Activated T-helper 17 cell treated with anti-CD3 and anti-CD28 coated beads, Interleukin-2, amount 50 U/mL, for 72 hours (primary cell): ENCODE data around the gene FRMPD2. TPM values are rescaled to one million over a fixed set of nuclear protein-coding genes. Genes with fewer than 3 reads are reported as not detected.
"Not testable (repeated sequence)": the region's sequence is repeated elsewhere in the genome, so short reads cannot be mapped to it uniquely, and the experiment has no call there.

Experiments used
- ATAC-seq: fragments of 150-1000 bp; cut with Tn5 transposase; replicated peaks from 2 replicates; pipeline ENCODE4 v1.10.0; 2021; ENCODE audit warnings: mild to moderate bottlenecking, moderate library complexity
- H3K27ac Mint-ChIP-seq: one replicate; pipeline ENCODE4 v1.8.0; 2022; ENCODE audit warnings: mixed read lengths
- H3K27me3 Mint-ChIP-seq: one replicate; pipeline ENCODE4 v1.8.0; 2022; ENCODE audit warnings: mixed read lengths
- H3K36me3 Mint-ChIP-seq: one replicate; pipeline ENCODE4 v1.8.0; 2022; ENCODE audit warnings: low read depth, mild to moderate bottlenecking, mixed read lengths
- H3K4me1 Mint-ChIP-seq: one replicate; pipeline ENCODE4 v1.8.0; 2022; ENCODE audit warnings: mixed read lengths
- H3K4me3 Mint-ChIP-seq: one replicate; pipeline ENCODE4 v1.8.0; 2022; ENCODE audit warnings: mild to moderate bottlenecking, mixed read lengths
- H3K9me3 Mint-ChIP-seq: one replicate; pipeline ENCODE4 v1.8.0; 2022; ENCODE audit warnings: mixed read lengths
- total RNA-seq, 2 donors: library from RNA; stranded (reverse); gene quantifications; one replicate each; pipeline ENCODE4 v1.2.3, GENCODE V29; 2022

Gene FRMPD2
- total RNA-seq, 2 donors from 2014 or later: 0.56 TPM; not detected in 1

DNA sequence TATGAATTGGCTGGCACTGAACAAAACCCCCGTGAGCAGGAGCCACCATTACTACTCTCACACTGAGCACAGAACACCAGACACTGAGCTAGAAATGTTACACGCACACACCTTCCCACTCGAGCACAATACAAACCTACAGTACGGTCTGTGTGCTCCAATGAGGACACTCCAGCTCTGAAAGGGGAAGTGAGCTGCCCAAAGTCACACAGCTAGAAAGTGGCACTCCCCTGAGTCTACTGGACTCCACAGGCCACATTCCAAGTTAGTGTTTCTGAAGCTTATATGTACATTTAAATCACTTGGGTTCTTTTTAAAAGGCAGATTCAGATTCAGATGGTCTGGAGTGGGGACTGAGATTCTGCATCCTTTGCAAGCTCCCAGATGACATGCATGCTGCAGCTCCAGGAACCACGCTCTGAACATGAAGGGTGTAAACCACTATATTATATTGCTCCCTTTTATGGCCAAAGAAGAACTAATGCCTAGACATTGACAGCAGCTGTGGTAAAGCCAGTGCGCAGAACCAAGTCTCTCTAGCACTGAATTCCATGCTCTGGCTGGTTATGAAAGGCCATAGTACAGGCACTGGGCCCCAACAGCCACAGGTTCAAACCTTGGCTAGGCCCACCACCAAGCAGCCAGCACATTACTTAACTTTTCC is 77.1 kb downstream of the FRMPD2 start:
- no peaks in the 10 kb centered on the region for H3K36me3 Mint-ChIP-seq

DNA sequence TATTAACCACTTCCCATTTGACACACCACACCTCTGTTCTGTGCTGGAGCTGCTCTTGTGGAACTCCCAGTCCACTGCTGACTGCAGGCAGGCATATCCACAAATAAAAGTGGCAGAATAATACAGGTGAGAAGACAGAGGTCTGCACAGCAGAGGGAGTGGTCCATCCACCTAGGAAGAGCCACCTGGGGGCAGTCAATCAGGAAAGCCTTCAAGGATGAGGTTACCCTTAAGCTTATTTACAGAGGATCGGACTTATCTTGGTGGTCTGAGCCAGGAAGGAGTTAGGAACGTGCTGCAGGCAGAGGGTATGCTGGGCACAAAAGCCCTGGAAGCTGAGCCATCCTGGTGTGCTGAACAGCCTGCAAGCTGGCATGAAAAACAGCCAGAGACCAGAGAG is 78.7 kb downstream of the FRMPD2 start:
- Mint-ChIP-seq H3K9me3 (no peaks in the 10 kb centered on the region), H3K4me1 (no peaks in the 10 kb centered on the region), H3K4me3 (no peak overlapping the region), H3K27ac (no peak overlapping the region), H3K36me3 (no peaks in the 10 kb centered on the region), H3K27me3 (peaks cover 6% of the 10 kb centered on the region)
- ATAC-seq: no peak

More for the DNA sequence above, 77.1 kb downstream of the FRMPD2 start:
- Mint-ChIP-seq H3K9me3 (no peaks in the 10 kb centered on the region), H3K27me3 (peaks cover 3% of the 10 kb centered on the region), H3K4me3 (no peak overlapping the region), H3K4me1 (no peaks in the 10 kb centered on the region), H3K27ac (no peak overlapping the region)
- no peak for ATAC-seq

DNA sequence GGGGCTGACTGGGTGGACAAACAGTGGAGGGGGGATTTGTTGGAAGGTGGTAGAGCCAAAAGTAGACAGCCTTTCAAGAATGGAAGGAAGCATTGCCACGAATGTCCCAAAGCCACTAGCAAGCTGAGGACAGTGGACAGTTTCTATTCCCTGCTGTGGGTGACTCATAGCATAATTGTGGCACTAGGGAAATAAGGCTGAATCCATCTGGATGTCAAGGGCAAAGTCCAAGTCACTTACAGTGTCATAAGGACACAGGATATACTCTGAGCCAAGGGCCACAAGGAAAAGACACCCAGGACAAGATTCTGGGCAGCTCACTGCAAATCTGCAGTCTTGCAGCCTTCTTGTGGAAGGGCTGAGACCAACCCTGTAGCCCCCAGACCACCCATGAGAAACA is 79.7 kb downstream of the FRMPD2 start:
- Mint-ChIP-seq H3K4me3 (no peak overlapping the region), H3K27ac (no peak overlapping the region)

DNA sequence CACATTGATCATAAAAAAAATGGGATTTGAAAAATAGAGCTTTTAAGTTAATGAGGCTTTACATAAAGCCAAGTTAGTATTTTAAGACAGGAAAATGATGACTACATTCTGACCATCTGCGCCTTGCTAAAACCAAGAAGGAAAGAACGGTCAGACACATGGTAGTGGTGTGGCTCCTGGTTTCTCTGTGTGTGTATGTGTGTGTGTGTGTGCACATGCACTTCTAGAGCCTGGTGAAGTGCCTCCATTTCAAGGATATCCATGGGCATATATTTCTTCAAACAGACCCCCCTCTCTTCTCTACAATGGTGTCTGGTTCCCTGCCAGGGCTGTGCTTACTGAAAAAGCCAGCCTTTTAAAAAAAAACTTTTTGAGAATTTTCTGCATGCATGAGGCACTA is 80.9 kb downstream of the FRMPD2 start:
- Mint-ChIP-seq H3K9me3 (no peaks in the 10 kb centered on the region), H3K36me3 (no peaks in the 10 kb centered on the region), H3K27me3 (peaks cover 9% of the 10 kb centered on the region), H3K4me1 (no peaks in the 10 kb centered on the region), H3K4me3 (no peak overlapping the region), H3K27ac (no peak overlapping the region)
- ATAC-seq: no peak

More for the DNA sequence above, 79.7 kb downstream of the FRMPD2 start:
- H3K36me3 Mint-ChIP-seq: no peaks in the 10 kb centered on the region
- H3K27me3 Mint-ChIP-seq: peaks cover 6% of the 10 kb centered on the region
- H3K9me3 Mint-ChIP-seq: no peaks in the 10 kb centered on the region
- no peak for ATAC-seq
- no peaks in the 10 kb centered on the region for H3K4me1 Mint-ChIP-seq

DNA sequence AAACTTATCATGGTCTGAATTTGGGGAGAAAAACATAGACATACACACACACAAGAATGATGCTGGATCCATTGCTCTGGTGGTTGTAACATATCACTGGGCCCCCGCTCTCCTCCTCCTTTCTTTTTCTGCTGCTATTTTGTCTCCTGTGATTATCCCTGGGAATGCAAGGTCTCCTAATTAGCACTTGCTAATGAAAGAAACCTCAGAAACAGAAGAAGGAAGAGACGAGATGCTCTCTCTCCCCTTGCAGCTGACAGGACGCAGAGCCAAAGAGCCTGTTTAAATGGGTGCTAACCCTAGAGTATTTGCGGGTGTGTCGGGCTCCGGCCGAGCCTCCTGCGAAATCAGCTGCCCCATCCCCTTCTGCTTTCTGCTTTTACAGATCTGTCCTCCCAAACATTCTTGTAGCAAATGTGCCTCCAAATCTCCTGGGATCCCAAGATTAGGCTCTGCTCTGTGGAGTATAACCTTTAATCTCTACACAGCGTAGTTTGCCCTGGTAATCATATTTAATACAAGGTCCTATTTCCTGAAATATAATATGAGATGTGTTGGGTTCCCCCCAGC is 81.5 kb downstream of the FRMPD2 start:
- Mint-ChIP-seq H3K4me1 (no peaks in the 10 kb centered on the region), H3K36me3 (no peaks in the 10 kb centered on the region), H3K27ac (no peak overlapping the region), H3K4me3 (no peak overlapping the region), H3K9me3 (no peaks in the 10 kb centered on the region), H3K27me3 (peaks cover 9% of the 10 kb centered on the region)
- no peak for ATAC-seq

DNA sequence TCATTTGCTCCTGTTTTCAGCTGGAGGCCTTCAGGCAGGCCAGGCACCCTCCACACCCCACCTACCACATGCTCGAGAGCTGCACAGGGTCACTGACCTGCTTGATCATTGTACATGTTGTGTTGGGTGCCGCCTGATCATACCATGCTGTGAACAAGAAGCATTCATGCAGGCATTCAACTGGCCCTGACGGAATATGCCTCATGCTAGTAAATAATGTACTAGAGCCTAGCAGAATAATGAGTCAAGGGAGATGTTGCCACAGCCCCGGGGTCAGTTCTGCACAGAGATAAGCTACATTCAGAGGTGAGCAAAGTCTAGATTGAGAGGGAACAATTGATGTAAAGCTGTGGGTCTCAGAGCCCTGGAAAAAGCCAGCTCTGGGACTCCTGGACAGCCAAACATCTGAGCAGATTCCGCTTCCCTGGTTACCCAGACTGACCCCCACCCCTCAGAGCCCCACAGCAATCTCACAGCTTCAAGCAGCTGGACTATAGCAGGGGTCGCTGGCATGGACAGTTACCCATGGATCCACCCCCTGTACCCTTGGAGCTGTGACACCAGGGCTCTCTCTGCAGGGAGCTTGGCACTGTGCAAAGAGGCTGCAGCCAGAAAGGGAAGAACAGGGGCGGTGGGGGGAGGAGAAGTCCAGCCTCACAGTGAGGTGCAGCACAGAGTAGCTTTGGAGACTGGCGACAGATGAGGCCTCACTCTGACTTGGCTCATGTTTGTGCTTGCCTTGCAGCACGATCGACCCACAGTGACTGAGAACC is 86.6 kb downstream of the FRMPD2 start:
- no peak overlapping the region for H3K4me3 Mint-ChIP-seq
- H3K9me3 Mint-ChIP-seq: no peaks in the 10 kb centered on the region
- ATAC-seq: no peak
- no peak overlapping the region for H3K27ac Mint-ChIP-seq
- peaks cover 12% of the 10 kb centered on the region for H3K27me3 Mint-ChIP-seq
- H3K4me1 Mint-ChIP-seq: no peaks in the 10 kb centered on the region
- no peaks in the 10 kb centered on the region for H3K36me3 Mint-ChIP-seq

DNA sequence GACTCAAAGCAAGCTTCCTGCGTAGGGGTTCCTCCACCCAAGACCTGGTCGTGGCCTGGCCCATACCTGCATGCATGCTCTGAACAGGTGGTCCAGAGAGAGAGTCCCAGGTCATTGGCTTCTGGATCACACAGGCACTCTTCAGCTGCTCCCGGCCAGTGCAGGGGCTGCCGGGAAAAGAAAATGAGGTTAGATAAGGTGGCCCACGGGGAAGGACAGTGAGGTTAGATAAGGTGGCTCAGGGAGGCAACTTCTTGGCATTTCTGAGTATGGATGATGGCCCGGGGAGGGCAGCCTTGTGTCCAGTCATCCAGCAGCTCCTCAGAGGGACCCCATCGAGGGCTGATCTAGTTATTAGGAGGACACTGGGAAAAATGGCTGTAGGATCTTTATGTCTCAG is 87.4 kb downstream of the FRMPD2 start:
- Mint-ChIP-seq H3K27me3 (peaks cover 20% of the 10 kb centered on the region), H3K27ac (no peak overlapping the region), H3K9me3 (no peaks in the 10 kb centered on the region), H3K36me3 (no peaks in the 10 kb centered on the region), H3K4me1 (no peaks in the 10 kb centered on the region), H3K4me3 (no peak overlapping the region)
- no peak for ATAC-seq

DNA sequence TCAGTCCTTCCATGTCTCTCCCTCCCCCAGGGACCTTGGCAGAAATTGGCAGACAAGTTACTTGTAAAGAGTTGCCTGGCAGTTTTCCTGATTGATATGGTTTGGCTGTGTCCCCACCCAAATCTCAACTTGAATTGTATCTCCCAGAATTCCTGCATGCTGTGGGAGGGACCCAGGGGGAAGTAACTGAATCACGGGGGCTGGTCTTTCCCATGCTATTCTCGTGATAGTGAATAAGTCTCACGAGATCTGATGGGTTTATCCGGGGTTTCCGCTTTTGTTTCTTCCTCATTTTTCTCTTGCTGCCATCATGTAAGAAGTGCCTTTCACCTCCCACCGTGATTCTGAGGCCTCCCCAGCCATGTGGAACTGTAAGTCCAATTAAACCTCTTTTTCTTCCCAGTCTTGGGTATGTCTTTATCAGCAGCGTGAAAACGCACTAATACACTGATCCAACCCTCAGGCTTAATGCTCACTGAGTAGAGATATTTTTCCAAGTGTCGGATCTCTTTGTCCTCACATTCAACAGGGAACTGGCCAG is 88.2 kb downstream of the FRMPD2 start:
- H3K27ac Mint-ChIP-seq, H3K4me1 Mint-ChIP-seq, ATAC-seq, H3K9me3 Mint-ChIP-seq, H3K4me3 Mint-ChIP-seq, H3K36me3 Mint-ChIP-seq: not testable (repeated sequence)
- H3K27me3 Mint-ChIP-seq: peaks cover 17% of the 10 kb centered on the region

DNA sequence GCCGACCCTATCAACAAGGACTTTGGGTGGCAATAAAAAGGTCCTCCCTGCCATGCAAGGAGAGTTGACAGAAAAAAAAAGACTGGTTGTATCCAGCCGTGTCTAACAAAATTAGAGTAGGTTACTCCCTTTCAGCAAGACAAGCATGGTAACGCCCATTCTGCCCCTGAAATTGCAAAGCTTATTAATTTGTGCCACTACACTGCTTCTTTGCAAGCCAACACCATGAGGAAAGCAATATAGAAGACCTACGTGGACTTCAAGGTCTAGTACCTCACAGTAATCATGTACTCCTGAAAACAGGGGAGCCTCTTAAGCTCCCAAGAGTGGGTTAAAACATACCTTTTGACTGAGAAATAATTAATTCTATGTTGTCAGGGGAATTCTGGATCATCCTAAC is 90.3 kb downstream of the FRMPD2 start:
- no peaks in the 10 kb centered on the region for H3K9me3 Mint-ChIP-seq
- no peak overlapping the region for H3K27ac Mint-ChIP-seq
- ATAC-seq: no peak
- H3K4me1 Mint-ChIP-seq: no peaks in the 10 kb centered on the region
- H3K27me3 Mint-ChIP-seq: peaks cover 17% of the 10 kb centered on the region
- no peaks in the 10 kb centered on the region for H3K36me3 Mint-ChIP-seq
- H3K4me3 Mint-ChIP-seq: no peak overlapping the region

DNA sequence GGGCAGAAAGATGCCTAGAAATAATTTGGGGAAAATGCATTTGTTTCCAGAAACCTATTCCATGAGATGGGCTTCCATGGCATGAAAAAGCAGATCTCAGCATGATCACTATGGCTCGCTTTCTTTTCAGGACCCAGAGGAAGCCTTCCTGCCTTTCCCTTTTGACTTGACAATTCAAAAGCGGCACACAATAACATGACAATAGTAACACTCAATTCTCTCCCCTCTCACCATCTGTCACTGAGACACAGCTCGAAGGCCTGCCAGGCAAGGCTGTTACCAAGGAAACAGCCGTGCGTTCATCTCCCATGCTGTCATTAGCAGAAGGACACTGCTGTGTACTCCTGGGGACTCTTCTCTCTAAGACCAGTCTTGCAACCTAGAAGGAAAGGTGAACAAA is 101.8 kb downstream of the FRMPD2 start:
- H3K27me3 Mint-ChIP-seq, ATAC-seq, H3K9me3 Mint-ChIP-seq, H3K36me3 Mint-ChIP-seq, H3K27ac Mint-ChIP-seq, H3K4me1 Mint-ChIP-seq, H3K4me3 Mint-ChIP-seq: not testable (repeated sequence)

DNA sequence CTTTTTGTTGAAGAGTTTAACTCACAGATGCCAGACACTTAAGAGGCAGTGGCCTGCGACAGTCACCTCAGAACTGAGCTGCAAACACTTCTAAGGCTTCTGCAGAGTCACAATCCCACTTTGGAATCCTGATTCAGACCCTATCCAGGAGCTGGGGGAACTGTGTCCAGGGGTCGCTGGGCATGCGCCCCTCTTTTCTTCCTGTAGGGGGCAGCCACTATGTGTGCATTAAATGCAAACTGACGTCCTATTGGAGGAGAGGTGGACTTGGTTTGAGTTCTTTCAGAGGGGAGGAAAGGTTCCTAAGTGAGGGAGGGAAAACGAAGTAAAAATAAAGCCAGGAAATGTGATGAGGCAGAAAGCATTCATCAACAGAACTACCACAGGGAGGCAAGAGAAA is 113.8 kb downstream of the FRMPD2 start:
- not testable (repeated sequence) for H3K27me3 Mint-ChIP-seq, H3K4me1 Mint-ChIP-seq, H3K36me3 Mint-ChIP-seq, H3K4me3 Mint-ChIP-seq, H3K9me3 Mint-ChIP-seq, ATAC-seq, H3K27ac Mint-ChIP-seq

DNA sequence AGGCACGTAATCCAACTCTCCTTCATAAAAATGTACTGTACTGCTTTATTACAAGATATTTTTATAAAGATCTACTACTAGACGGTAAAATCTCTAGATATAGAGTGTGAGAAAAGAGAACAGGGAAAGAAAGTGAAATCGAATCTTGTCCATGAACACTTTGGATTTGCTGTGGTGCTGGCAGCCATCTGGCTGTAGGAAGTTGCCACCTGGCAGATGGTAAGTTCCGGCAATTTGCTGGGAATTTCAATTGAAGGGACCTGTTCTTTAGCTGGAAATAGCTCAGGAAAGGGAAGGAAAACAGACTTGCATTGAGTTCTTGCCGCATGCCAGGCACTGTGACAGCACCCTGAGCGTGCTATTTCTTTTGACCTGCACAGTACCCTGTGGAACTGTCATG is 114.3 kb downstream of the FRMPD2 start:
- not testable (repeated sequence) for H3K4me1 Mint-ChIP-seq, H3K9me3 Mint-ChIP-seq, H3K27me3 Mint-ChIP-seq, H3K36me3 Mint-ChIP-seq, H3K27ac Mint-ChIP-seq, ATAC-seq, H3K4me3 Mint-ChIP-seq

DNA sequence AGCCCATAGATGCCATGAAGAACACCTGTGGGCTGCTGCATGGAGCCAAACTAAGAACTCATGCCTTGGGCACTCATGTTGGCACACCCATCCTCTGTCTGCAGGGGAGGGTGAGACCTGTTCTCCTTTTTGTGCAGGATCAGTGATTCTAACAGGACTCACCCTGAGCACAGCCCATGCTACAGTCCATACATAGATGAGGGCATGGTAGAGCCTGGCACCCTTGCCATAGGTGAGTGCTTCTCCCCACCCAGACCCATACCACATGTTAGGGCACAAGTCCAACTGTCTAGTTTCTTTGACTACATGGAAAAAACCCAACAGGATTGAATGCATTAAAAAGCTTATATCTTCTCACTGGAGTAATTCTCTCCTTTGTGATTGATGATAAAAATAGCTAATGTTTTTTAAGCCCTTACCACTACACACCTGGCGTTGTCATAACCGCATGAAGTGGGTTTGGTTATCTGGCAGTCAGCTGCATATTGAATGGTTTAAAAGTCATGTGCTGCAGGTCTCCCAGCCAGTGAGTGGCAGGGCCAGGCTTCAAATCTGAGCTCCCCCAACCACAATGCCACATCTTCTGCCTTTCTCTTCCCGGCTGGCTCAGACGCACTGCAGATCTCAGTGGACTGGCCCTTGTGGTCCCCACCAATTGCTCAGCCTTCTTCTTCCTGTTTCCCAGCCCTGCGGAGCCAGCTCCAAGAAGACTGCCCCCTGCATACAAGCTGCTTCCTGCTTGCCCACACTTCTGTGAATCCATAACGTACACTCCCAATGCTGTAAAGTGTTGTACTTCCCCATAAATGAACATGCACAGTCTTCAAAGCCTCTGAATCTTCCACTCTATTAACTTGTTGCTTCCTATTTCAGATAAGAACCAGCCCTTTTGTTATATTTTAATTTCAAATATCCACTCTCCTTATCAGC is 120.0 kb downstream of the FRMPD2 start:
- ATAC-seq, H3K36me3 Mint-ChIP-seq, H3K27ac Mint-ChIP-seq, H3K9me3 Mint-ChIP-seq, H3K4me3 Mint-ChIP-seq, H3K4me1 Mint-ChIP-seq, H3K27me3 Mint-ChIP-seq: not testable (repeated sequence)

DNA sequence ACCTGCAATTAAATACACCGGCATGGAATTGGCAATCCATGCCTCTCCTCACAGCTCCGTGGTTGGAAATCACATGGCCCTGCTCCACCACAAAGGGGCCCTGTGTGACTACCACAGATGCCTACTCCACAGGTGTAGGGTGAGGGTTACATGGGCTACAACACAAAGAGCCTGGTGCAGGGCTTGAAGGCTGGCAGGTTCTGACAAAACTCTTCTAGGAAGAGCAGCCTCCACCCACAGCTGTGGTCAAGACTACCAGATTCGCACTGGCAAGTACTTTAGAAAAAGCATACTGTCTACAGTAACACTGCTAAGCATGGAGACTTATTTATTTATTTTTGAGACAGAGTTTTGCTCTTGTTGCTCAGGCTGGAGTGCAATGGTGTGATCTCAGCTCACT is 126.9 kb downstream of the FRMPD2 start:
- not testable (repeated sequence) for H3K27ac Mint-ChIP-seq, H3K4me3 Mint-ChIP-seq, H3K4me1 Mint-ChIP-seq, H3K9me3 Mint-ChIP-seq, ATAC-seq, H3K36me3 Mint-ChIP-seq, H3K27me3 Mint-ChIP-seq
